Stimulated activated CD4-positive, alpha-beta T cell treated with anti-CD3 and anti-CD28 coated beads, Interleukin-1b, Interleukin-23, amount 100 ng/mL, for 1 hour (primary cell): ENCODE data around the gene TMPRSS3.

ENCODE experiments used
- DNase-seq, 2 donors: peaks; one replicate each; pipeline ENCODE4 v3.0.0-alpha.2; 2020; ENCODE audit warnings: low read depth in 2 of 2

Gene TMPRSS3

DNA sequence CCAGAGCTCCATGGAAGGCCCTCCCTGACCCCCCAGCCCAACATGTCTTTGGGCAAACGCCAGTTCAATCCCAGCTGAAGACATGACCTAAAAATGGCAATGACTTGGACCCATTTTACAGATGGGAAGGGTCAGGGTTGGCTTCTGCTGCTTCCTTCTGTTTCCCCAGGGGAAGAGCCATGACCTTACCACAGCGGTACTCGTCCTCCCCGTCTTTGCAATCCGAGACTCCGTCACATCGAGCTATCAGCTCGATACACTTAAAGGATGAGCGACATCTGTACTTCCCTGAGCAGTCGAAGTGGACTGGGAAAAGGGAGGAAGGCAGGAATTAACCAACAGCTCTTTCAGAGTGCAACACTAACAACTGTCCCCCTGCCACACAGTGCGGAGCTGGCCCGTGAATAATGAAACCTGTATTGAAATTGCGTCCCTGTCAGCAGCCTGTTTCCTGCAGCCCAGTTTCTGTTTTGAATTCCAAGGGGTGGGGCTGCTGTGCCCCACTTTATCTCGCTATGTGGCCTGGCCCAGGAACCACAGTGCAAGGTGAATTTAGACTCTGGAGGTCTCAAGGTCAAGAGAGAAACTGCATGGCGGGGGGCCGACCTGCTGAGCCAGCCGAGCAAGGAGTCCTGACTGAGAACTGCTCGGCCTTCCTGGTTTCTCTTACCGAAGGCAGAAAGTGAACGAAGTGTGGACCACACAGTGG lies 7.0 kb downstream of the TMPRSS3 start:
- no peak for DNase-seq

DNA sequence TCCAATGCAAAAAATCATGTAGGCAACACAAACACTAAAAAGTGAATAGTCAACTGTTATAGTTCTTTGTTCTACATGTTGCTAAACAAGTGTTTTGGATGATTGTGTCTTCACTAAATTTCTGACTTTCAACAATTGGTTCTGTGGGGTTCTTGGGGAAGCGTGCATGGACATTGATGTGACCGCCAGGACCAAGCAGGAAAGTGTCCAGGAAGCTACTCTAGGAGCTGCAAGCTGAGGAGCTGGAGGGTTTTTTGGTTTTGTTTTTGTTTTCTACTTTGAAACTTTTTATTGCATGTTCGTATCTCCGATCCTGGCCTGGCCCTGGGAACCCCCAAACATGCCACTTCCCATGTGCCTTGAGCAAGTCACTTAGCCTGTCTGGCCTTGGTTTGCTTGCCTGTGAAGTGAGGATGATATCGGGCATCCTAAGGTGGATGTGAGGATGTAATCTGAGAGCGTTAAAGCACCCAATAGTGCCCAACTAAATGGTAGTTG lies 8.0 kb downstream of the TMPRSS3 start:
- no peak for DNase-seq

DNA sequence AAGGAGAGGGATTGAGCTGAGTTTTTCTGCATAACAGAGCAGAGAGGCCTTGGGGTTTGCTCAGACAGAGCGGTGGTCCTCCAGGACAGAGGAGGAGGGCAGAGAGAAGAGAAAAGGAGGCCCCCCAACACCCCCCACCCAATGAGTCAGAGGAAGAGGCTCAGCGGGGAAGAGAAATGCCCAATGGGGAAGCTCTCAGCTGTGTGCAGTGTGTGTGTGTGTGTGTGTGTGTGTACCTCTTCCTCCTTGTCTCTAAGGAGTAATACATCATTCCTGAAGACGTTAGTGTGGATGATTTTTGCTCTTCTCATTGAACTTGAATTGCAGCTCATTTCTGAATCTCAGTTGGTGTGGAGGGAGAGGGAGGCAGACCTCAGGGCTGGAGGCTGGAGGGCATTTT lies 8.7 kb downstream of the TMPRSS3 start:
- DNase-seq: no peak

DNA sequence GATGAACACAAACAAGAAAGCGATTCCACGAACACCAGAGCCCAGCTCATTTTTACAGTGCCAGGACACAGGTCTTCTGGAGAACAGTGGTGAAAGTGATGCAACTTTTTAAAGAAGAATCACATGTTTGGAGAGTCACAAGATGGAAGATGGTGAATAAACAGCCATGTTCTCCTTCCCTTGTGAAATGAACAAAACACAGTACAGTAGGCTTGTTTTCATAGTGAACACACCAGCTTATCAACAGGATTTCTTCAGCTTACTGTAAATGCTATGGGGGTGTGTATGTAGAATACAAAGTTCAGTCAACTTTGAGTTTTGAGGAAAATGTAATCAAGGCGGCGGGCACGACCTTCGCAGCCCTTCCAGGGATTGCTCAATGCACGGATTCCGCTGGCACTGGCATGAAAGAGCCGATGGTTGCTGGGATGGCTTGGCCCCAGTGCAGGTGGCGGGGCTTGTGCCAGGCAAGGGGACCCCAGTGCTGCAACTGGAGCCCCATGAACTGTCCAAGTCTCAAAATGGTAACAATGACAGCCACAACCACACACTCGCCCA lies 9.7 kb downstream of the TMPRSS3 start:
- no peak for DNase-seq

DNA sequence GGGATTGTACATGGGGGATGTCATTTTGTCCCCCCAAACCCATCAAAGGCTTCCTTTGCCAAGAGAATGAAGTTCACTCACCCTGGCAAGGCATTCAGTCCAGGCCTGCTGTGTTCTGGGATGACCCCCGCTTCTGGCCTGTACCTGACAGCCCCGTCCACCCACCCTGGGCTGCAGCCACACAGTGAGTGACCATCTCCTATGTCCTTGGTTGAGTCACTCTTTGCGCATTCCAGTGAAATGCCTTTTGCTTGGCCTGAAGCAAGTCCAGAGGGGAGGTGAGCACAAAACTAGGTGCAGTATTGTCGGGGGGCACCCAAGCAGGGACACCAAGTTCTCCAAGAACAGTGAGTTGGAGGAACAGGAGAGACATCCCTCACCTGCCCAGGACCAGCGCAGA lies 10.2 kb downstream of the TMPRSS3 start:
- no peak for DNase-seq

DNA sequence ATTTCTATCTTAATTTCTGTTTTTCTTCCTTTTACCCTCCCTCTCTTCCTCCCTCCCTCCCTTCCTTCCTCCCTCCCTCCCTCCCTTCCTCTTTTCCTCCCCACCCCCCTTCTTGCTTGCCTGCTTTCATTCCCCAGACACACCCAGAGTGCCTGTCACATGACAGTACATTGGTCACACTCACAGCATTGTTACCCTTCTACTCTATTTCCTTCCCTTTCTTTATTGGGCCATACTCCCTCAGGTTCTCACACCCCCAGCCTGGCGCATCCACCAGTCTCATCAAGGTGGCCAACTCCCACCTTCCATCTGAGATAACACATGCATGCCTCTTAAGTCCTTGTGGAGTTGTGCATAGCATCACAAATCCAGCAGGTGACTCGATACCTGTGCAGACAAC lies 10.9 kb downstream of the TMPRSS3 start:
- DNase-seq: no peak

DNA sequence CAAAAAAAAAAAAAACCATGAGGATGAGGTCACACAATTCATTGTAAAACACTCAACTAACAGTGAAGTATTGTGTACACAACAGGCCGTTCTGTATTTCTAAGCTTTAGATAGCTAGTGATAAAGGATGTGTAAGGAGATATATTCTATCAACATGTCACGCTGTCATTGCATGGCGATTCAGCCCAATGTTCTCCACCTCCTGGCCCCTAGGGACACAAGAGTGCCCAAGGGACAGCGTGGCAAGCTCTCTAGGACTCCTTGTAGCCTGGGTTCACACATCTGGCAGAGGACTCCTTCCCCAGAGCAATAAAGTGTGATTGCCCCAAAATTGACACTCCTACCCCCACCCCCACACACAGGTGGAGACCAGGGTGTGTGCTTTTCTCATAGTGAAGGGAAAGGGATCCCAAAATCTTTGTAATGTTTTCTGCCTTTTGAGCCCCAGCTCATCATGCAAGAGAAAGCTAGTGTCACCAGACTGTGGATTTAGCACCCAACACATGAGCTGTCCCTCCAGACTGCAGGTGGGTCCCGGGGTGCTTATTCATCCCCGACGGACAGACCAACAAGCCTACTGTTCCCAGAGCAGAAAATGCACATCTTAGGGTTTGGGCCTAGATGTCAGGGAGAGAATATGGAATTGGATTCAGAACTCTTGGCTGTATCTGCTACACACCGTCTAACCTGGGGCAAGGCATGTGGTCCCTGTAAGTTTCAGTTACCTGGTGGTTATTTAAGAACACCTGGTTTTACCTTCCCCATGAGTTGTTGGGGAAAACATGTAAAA lies 11.5 kb downstream of the TMPRSS3 start:
- no peak for DNase-seq

DNA sequence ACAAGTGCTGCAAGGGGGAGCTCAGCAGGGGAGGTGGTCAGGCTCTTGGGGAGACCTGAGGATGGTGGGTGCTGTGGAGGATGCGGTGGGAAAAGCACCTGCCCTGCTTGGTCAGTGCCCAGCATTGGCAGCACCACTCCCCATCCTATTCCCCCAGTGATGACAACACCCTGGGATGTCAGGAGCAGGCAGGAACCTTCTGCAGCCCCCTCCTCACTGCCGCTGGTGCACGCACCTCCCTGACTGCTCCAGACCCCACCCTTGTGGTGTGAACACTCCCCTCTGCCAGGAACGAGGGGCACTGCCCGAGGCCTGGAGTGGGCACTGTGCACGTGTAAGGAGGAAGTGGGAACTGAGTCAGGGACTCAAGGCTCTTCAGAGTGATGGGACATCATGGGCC lies 12.5 kb downstream of the TMPRSS3 start:
- no peak for DNase-seq

DNA sequence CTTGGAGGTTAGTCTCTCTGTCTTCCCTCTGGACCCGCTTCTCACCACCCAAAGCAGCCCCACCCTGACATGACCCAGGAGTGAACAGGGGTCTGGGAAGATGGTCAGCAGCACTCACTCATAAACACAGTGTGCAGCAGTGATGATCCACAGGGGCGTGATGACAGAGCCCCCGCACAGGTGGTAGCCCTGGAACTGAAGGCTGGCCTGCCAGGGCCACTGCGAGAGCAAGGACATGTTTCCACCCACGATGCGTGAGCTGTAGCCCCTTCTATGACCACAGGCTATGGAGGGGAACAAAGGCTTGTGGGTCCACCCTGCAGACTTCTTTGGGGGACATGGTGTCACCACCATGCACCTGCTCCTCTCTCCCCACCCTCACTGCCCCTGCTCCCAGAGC lies 12.9 kb downstream of the TMPRSS3 start:
- DNase-seq: no peak

DNA sequence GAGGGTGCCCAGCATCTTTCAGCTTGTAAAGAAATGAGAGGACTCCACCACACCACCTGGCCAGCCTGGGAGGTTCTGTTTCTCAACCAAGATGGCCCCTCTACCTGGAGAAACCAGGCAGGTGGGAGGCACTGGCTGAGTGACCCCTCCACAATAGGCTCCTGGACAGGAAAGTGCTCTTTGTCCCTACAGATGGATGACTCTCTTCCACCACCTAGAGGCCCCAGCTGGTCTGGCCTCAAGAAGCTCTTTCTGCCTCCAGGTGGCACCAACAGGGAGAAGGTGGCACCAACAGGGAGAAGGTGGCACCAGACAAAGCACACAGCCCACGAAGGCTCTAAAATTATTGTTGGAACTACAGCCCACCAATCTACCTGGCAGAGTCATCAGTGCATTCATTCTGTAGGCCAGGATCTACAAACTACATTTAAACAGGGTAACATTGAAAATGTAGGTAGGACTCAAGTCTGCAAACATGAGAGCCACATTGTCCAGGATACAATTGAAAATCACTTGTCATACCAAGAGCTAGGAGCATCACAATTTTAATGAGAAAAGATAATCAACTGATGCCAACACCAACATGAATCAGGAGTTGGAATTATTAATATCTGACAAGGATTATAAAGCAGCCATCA lies 14.4 kb downstream of the TMPRSS3 start:
- no peak for DNase-seq

DNA sequence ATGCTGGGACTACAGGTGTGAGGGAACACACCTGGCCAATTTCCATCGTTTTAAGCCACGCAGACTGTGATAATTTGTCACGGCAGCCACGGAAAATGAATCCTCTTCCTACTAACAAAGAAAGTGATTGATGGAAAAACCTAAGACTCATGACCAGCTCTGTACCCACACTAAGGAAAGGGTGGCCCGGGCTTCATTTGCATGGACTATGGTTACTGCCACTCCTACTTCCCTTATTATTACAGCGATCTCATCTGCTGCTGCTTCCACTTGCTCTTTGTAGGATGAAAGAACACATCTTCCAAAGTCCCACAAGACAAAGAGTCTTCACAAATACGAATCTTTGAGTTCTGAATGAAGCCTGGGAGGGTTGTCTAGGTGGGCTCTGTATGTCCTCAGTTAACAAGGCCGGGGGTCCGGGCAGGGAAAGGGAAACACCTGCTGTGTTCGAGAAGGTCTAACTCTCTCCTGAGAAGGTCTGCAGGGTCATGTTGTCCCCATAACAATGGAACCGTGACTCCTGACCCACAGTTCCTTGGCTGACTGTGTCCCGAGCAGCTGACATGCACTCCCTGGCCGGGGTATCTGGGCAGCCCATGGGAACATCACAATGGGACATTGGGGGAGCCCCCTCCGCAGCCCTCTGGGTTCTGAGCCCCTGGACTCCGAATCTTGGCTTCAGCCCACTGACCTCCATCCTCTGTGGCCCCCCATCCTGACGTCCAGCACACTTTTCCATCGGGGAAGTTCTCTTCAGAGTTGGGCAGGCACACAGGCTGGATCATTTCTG lies 16.2 kb downstream of the TMPRSS3 start:
- no peak for DNase-seq

DNA sequence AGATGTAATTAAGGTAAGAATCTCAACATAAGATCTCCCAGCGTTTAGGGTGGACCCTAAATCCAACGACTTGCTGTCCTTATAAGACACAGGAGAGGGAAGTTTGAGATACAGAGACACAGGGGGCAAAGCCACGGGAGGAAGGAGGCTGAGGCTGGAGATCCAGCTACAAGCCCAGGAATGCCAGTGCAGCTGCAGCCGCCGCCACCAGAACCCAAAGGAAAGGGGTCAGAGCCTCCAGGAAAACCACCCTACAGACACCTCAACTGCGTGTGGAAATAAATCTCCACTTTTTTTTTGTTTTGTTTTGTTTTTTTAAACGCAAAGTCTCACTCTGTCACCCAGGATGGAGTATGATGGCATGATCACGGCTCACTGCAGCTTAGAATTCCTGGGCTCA lies 17.4 kb downstream of the TMPRSS3 start:
- DNase-seq: no peak

DNA sequence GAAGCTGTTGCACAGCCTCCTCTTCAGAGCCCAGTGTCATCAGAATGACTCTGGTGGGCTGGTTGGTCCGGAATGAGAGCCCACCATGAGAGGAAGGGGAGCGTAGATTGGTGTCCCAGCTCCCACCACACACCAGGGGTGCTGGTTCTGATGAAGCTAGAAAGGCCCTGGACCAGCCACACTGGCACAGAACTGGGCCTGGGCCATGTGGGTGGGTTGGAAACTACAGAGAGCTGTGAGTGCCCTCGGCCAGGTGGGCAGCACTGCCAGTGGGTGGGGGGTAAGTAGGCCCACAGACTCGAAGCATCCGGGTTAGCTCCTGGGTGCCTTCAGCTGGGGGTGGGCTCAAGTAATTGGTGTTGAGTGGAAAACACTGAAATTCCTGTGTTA lies 17.9 kb downstream of the TMPRSS3 start:
- no peak for DNase-seq

DNA sequence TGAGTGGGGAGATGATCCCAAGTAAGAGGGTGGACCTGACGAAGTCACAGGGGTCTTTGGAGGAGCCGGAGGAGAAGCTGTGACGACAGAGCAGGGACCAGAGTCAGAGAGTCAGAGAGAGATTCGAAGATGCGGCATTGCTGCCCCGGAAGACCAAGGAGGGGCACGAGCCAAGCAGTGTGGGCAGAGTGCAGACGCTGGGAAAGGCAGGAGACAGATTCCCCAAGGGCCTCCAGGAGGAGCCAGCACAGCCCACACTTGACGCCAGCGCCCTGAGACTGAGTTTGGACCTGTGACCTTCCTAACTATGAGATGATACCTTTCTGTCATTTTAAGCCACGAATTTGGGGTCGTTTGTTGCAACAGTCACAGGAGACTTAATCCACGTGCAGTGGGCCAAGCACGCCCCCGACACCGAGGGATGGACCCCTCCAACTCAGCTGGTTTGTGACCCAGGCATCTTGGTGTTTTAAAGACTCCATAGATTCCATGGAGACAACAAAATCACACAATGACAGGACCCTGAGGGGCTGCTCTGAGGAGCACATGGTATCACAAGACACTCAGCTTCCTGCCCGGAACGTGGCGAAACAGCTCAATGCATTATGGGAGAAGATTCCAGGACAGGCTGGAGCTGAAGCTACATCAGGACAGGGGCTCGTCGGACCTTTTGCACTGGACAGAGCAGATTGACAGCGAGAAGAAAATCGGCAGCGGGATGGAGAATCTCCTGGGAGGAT lies 18.5 kb downstream of the TMPRSS3 start:
- DNase-seq: no peak

DNA sequence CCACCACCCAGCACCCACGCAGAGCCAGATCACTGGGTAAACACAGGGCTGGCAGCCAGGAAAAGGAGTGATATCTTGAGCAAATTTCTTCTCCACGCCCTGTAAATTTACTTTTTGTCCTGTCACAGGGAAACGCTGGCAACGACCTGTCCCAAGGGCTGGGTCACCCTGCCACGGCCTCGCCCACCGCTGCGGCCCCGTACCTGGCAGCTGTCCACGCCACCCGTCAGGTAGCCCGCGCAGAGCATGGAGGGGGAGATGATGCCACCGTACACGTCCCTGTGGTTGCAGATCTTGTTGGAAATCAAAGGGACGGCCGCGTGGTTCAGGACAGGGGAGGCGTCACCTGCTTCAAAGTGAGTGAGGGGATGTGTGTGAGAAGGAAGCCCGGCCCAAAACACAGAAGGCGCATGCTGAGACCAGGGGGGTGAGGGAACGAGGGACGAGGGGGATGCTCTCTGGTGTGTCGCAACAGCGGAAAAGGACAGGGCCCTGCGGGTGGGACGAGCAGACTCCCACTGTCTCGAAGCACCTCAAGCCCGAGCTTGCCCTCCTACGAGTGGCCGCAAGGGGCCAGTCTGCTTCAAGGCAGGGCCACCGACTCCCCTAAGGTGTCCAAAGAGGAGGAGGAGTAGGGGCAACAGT lies 19.4 kb downstream of the TMPRSS3 start:
- DNase-seq: no peak

DNA sequence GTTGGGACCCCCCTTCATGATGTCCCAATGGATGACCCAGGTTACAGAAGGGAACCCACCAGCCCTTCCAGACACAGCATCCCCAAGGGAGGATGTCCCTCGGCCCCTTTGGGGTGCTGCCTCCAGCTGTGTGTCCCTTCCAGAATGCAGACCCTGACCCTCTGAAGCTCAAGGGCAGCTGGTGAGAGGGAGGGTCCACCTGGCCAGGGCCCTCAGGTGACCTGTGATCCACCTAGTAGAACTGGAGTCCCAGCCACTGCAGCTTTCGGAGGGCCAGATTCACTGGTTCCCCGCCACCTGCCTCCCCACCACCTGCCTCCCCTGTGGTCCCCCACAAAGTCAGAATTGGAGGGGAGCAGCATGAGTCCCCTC lies 19.9 kb downstream of the TMPRSS3 start:
- no peak for DNase-seq

DNA sequence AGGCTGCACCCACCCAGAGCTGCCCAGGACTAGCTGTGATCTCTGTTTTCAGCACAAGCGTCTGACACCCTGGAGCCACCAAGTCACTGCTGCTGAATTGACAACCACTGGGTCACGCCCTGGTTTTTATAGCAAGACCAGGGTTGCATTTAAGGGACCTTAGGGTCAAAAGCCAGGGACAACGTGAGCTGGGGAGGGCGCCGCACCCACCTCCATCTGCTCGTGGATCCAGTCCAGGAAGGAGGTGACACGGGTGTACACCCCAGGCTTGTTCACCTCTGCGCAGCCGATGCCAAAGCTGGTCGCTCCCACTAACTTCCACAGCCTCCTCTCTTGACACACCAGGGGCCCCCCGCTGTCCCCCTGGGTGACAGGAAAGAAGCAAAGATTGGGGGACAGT lies 20.3 kb downstream of the TMPRSS3 start:
- DNase-seq: no peak

DNA sequence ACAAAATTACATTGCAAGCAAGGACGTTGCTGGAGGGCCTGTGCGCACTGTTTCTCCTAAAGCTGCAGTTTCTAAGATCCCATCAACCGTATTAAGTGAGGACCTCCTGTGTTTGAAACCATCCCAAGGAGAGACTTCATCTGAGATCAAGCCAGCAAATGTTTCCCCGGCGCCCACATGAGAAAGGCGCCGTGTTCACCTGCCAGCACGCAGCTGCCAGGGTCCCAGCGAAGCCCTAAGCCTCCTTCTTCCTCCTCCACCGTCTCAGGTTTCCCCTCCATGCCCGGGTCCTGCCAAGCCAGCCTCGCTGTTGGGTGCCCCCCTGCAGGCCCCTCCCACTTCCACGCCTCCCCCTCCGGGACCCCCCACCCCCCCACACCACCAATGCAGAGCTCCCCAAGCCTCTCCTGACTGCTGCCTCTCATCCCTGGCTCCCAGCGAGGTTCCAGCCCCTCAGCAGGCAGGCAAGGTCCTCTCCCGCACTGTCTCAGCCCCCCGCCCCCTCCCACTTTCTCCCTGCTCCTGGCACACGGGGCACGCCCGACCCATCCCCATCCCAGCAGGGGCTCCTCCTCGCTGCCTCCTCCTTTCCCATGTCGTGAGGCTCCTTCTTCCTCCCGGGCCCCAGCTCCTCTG lies 20.9 kb downstream of the TMPRSS3 start:
- DNase-seq: no peak

DNA sequence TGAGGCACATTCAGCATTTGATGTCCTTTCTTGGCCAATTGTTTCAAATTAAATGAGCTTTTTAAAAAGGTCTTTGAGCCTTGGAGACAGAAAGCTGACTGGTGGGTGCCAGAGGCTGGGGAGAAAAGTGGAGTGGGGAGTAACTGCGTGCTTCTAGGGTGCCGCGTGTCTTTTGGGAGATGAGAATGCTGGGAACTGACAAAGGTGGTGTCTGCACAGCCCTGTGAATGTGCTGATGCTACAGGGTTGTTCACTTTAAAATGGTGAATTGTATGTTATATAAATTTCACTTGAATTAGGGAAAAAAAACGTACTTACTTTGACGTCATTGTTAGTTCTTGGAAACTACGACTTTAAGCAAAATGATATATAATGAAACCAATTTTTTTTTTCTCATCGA lies 21.4 kb downstream of the TMPRSS3 start:
- no peak for DNase-seq

DNA sequence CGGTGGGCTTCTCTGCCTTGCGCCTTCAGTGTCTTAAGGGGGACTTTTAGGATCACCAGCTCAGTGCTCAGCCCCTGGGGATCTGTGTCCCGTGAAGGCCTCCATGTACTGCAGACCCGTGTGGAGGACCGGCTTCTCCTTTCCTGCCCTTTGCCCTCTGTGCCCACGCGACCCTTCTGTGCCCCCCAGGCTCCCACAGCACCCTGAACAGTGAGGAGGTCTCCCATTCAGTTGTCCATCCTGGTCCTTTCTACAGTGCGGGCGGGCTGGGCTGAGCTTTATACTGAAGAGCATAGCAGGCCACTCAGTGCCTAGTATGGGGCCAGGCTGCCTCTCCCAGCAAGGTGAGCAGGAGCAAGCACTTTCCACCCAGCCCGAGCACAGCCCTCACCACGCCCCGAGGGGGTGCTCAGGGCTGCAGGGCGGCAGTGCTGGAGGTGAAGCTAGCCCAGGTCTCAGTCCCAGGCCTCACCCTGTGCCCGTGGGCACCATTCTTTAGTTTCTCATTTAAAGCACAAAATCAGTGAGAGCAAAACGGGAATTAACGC lies 21.9 kb downstream of the TMPRSS3 start:
- DNase-seq: no peak
